ENCODE measurements around the gene AMBRA1. TPM values are rescaled to one million over a fixed set of nuclear protein-coding genes. Genes with fewer than 3 reads are reported as not detected.

The AMBRA1 gene
- total and polyA plus RNA-seq, 2 donors (not counting 3 experiments of a cell fraction or from before 2014, with no cell fraction given): 18.4 to 32.4 TPM

GRCh38 chr11:46484101-46484500 lies 109.7 kb downstream of the AMBRA1 start:
- CTCF ChIA-PET: interaction anchor here (1.8 kb wide), 1 partner anchor 45 kb away, joined by 6 read pairs; no protein-coding TSS in a partner anchor
- FAIRE-seq: no peak
- H3K9ac ChIP-seq (replicated peaks; ENCODE audit: extremely low read depth, insufficient read depth, low read length): no peak overlapping the region

More at GRCh38 chr11:46484101-46484500, 109.7 kb downstream of the AMBRA1 start:
- TF ChIP-seq MYC (IDR thresholded peaks at IDR 0.05; ENCODE audit: low read depth, low read length) (no peak), POLR2AphosphoS5 (IDR thresholded peaks at IDR 0.05; ENCODE audit: insufficient read depth, low read depth, low read length) (no peak), POLR2A (IDR thresholded peaks at IDR 0.05; ENCODE audit: low read depth, low read length) (no peak), JUN (IDR thresholded peaks at IDR 0.05; ENCODE audit: borderline replicate concordance, insufficient read depth, insufficient read length, low read depth) (no peak), CTCF (IDR thresholded peaks at IDR 0.05; ENCODE audit: extremely low read depth in 1 of 2, insufficient read depth in 1 of 2, low read depth in 1 of 2, low read length in 2 of 2) (no peak), FOS (IDR thresholded peaks at IDR 0.05; ENCODE audit: borderline replicate concordance, insufficient read depth, low read length) (no peak), EZH2 (IDR thresholded peaks at IDR 0.05; ENCODE audit: borderline replicate concordance, low read depth, low read length, severe bottlenecking) (no peak), GATA2 (IDR thresholded peaks at IDR 0.05; ENCODE audit: insufficient read depth, insufficient read length, low read depth, low read length) (no peak), MAX (IDR thresholded peaks at IDR 0.05; ENCODE audit: insufficient read depth, insufficient read length) (no peak)
- H3K79me2 ChIP-seq (ENCODE audit: control insufficient read depth, insufficient read depth, low read length): no peaks in the 10 kb centered on the region
- no peak for DNase-seq (ENCODE audit: low read depth, low spot score)
- no peak overlapping the region for H3K27ac ChIP-seq (ENCODE audit: insufficient read depth, low read depth, low read length)
- dilution Hi-C loops (cut with MboI; ENCODE audit: extremely low pct_ligation_motif_present, low sequenced_read_pairs): no loop called here
- peaks cover 0 to 3% of the 10 kb centered on the region in 2 experiments for H3K36me3 ChIP-seq (ENCODE audit: control insufficient read depth in 2 of 2, extremely low read depth in 1 of 2, insufficient read depth in 2 of 2, low read length in 2 of 2)
- no peaks in the 10 kb centered on the region for H3K27me3 ChIP-seq (ENCODE audit: control insufficient read depth in 2 of 2, insufficient read depth in 2 of 2, low read length in 2 of 2)
- H3K9me3 ChIP-seq (replicated peaks; ENCODE audit: control insufficient read depth, insufficient read depth, low read length): no peaks in the 10 kb centered on the region
- no peak overlapping the region for H3K4me2 ChIP-seq (ENCODE audit: insufficient read depth, low read length)
- BruUV-seq (replicated peaks): no TSS peak
- intact Hi-C loops (cut with micrococcal nuclease): no loop called here
- H2AFZ ChIP-seq (ENCODE audit: low read depth, low read length): no peak overlapping the region
- H3K4me1 ChIP-seq (ENCODE audit: control insufficient read depth, extremely low read depth, insufficient read depth, low read length): no peaks in the 10 kb centered on the region
- POLR2A ChIA-PET: no interaction called here
- H3K9me1 ChIP-seq (replicated peaks; ENCODE audit: control insufficient read depth, extremely low read depth, insufficient read depth, low read length): no peaks in the 10 kb centered on the region
- no peak overlapping the region for H3K4me3 ChIP-seq (replicated peaks in 1 of 3; ENCODE audit: insufficient read depth in 1 of 3, low read depth in 1 of 3, low read length in 3 of 3)
- H4K20me1 ChIP-seq (replicated peaks; ENCODE audit: control insufficient read depth, extremely low read depth, insufficient read depth, low read length): no peaks in the 10 kb centered on the region
